HG03196 (cell line): ENCODE measurements around the gene MRPL14.
"Not testable (repeated sequence)": the region's sequence is repeated elsewhere in the genome, so short reads cannot be mapped to it uniquely, and the experiment has no call there.

Experiments used
- ATAC-seq: cut with Tn5 transposase; IDR thresholded peaks from one replicate; pipeline ENCODE4 v1.9.1; 2021; ENCODE audit not compliant: unreplicated experiment

Gene MRPL14

GRCh38 chr6:44102527-44102926 is 24.7 kb downstream of the MRPL14 start:
- ATAC-seq = no peak

GRCh38 chr6:44101832-44102231 is 25.4 kb downstream of the MRPL14 start:
- ATAC-seq = no peak

- no peak for ATAC-seq
Measured at GRCh38 chr6:44100088-44100550, 27.1 kb downstream of the MRPL14 start.

- no peak for ATAC-seq
Measured at GRCh38 chr6:44099192-44099591, 28.1 kb downstream of the MRPL14 start.

- no peak for ATAC-seq
Measured at GRCh38 chr6:44097782-44098317, 29.4 kb downstream of the MRPL14 start.

- ATAC-seq = peak; percentile 48
Measured at GRCh38 chr6:44096612-44097011, 30.6 kb downstream of the MRPL14 start.

GRCh38 chr6:44095243-44095623 is 32.0 kb downstream of the MRPL14 start:
- ATAC-seq = not testable (repeated sequence)

GRCh38 chr6:44094403-44095242 is 32.6 kb downstream of the MRPL14 start:
- no peak for ATAC-seq

- no peak for ATAC-seq
Measured at GRCh38 chr6:44093750-44094402, 33.4 kb downstream of the MRPL14 start.

GRCh38 chr6:44093066-44093465 is 34.2 kb downstream of the MRPL14 start:
- no peak for ATAC-seq

GRCh38 chr6:44091981-44092884 is 35.0 kb downstream of the MRPL14 start:
- ATAC-seq = no peak

- ATAC-seq = not testable (repeated sequence)
Measured at GRCh38 chr6:44091356-44091755, 35.9 kb downstream of the MRPL14 start.

GRCh38 chr6:44090465-44090864 is 36.8 kb downstream of the MRPL14 start:
- ATAC-seq = no peak

GRCh38 chr6:44088827-44089590 is 38.2 kb downstream of the MRPL14 start:
- ATAC-seq = no peak

- ATAC-seq = no peak
Measured at GRCh38 chr6:44087623-44088022, 39.6 kb downstream of the MRPL14 start.

- no peak for ATAC-seq
Measured at GRCh38 chr6:44086931-44087574, 40.2 kb downstream of the MRPL14 start.

GRCh38 chr6:44085219-44085618 is 42.0 kb downstream of the MRPL14 start:
- no peak for ATAC-seq

GRCh38 chr6:44084231-44085014 is 42.8 kb downstream of the MRPL14 start:
- ATAC-seq = no peak

GRCh38 chr6:44082872-44083321 is 44.4 kb downstream of the MRPL14 start:
- no peak for ATAC-seq
